Ectodermal cell (in vitro differentiated cells): ENCODE measurements around the gene RTN4RL1.

Experiments
- H3K27ac ChIP-seq: 2 replicates; pipeline ENCODE4 v1.7.0; 2013; ENCODE audit warnings: mild to moderate bottlenecking, low read depth, low read length; ENCODE audit not compliant: insufficient read depth, poor library complexity, severe bottlenecking
- H3K27me3 ChIP-seq: 2 replicates; pipeline ENCODE4 v1.7.0; 2013; ENCODE audit warnings: mild to moderate bottlenecking, low read length; ENCODE audit not compliant: insufficient read depth, control insufficient read depth, poor library complexity, severe bottlenecking
- H3K36me3 ChIP-seq: one replicate; pipeline ENCODE4 v1.7.0; 2013; ENCODE audit warnings: low read length; ENCODE audit not compliant: control insufficient read depth, insufficient read depth
- H3K4me1 ChIP-seq: one replicate; pipeline ENCODE4 v1.7.0; 2013; ENCODE audit warnings: low read length; ENCODE audit not compliant: control insufficient read depth, insufficient read depth
- H3K4me3 ChIP-seq: 2 replicates; pipeline ENCODE4 v1.7.0; 2013; ENCODE audit warnings: low read depth, low read length, control low read depth; ENCODE audit not compliant: insufficient read depth
- H3K9me3 ChIP-seq: 2 replicates; pipeline ENCODE4 v1.7.0; 2013; ENCODE audit warnings: mild to moderate bottlenecking, low read length, moderate library complexity; ENCODE audit not compliant: control insufficient read depth
- whole genome bisulfite sequencing, 2 experiments: methylation state at CpG; one replicate each; pipeline ENCODE4 v1.1.7; 2013; ENCODE audit warnings: missing lambda C conversion rate in 2 of 2; 5-methylcytosine and 5-hydroxymethylcytosine counted together

The RTN4RL1 gene

DNA sequence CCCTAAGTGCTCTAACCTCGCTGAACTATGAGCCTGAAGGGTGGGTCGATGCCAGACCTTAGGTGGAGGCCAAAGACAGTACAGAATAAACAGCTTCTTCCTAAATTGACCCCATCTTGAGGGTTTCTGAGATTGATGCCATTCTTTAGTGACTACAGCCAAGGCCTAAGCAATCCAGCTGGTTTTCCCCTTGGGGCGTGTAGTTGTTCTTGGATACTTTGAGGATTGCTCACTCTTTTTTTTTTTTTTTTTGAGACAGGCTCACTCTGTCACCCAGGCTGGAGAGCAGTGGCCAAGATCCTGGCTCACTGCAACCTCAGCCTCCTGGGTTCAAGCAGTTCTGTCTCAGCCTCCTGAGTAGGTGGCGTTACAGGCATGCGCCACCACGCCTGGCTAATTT is 18.7 kb upstream of the RTN4RL1 start:
- WGBS, 2 experiments = 89 to 97% methylated on average over 6 of the region's 6 CpGs
- Histone ChIP-seq H3K4me3 (no peak overlapping the region), H3K4me1 (peaks cover 10% of the 10 kb centered on the region), H3K9me3 (no peaks in the 10 kb centered on the region), H3K27me3 (peaks cover 21% of the 10 kb centered on the region), H3K27ac (no peak overlapping the region), H3K36me3 (peaks cover 8% of the 10 kb centered on the region)

DNA sequence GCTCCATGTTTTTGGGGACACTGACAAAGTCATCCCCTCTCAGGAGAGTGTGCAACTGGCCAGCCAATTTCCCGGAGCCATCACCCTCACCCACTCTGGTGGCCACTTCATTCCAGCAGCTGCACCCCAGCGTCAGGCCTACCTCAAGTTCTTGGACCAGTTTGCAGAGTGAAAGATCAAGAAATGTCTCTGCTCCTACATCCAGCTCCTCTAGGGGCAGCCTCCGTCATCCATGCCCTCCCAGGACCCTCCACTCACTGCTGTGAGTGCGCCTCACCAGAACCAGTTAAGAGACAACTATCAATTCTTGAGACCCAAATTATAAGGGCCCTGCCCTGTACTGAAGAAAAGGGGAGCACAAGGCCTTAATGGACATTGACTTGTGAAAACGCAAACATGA is 17.8 kb upstream of the RTN4RL1 start:
- H3K9me3 ChIP-seq = no peaks in the 10 kb centered on the region
- H3K4me1 ChIP-seq = peaks cover 7% of the 10 kb centered on the region
- H3K4me3 ChIP-seq = peak overlapping the region; percentile 73
- peaks cover 8% of the 10 kb centered on the region for H3K36me3 ChIP-seq
- WGBS, 2 experiments = 92 to 93% methylated on average over 5 of the region's 5 CpGs
- peaks cover 13% of the 10 kb centered on the region for H3K27me3 ChIP-seq
- H3K27ac ChIP-seq = no peak overlapping the region

DNA sequence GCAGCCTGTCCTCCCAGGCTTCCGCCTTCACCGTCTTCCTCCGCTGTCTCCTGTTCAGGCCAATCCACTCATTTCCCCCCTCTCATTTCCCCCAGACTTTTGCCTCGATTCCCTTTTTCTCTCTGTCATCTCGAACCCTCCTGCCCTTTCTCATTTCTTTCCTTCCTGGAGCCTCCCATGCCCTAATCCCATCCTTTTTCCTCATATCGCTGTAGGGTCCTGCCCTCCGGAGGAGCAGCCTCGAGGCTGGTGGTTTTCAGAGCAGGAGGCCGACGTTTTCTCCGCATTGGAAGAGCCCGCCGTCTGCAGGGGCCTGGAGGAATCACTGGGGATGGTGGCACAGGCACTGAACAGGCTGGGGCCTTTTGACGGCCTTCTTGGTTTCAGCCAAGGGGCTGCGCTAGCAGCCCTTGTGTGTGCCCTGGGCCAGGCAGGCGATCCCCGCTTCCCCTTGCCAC is 17.3 kb upstream of the RTN4RL1 start:
- peaks cover 8% of the 10 kb centered on the region for H3K36me3 ChIP-seq

DNA sequence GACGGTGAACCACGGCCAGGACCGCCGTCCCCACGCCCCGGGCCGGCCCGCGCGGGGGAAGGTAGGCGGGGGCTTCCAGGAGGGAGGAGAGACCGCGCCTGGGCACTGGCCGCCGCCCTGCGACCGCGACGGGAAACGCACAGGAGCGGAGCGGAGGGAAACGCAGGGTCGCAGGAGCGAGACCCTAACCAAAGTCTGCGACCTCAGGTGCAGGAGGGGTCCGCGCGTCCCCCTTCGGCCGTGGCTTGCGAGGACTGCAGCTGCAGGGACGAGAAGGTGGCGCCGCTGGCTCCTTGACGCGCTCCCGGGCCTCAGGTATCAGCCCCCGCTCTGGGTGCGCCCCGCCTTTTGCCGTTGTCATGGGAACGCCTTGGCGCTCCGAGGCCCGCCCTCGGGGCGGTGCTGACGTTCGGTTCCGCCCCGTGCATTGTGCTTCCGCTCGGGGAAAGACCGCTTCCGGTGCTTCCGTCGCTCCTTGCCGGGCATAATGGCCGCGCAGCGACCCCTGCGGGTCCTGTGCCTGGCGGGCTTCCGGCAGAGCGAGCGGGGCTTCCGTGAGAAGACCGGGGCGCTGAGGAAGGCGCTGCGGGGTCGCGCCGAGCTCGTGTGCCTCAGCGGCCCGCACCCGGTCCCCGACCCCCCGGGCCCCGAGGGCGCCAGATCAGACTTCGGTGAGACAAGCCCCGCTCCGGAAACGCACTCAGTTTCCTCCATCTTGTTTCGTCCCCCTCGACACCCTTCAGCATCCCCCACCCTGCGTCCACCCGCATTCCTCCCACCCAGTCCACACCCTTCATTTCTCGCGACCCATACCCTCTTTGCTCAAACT is 16.6 kb upstream of the RTN4RL1 start, which contains the start of gene OVCA2:
OVCA2 (plus strand) TSS at position 462 of the 829 bp plus-strand sequence; CDS start at position 488, 26 bp downstream.
- Histone ChIP-seq H3K27me3 (peaks cover 3% of the 10 kb centered on the region), H3K9me3 (no peaks in the 10 kb centered on the region), H3K4me1 (peaks cover 7% of the 10 kb centered on the region), H3K27ac (peak within 1 kb of the TSS; percentile 62), H3K4me3 (peak within 1 kb of the TSS; percentile 73), H3K36me3 (peaks cover 8% of the 10 kb centered on the region)
- WGBS, 2 experiments = 0% methylated on average over 93 of the region's 93 CpGs

More for the DNA sequence above, 17.3 kb upstream of the RTN4RL1 start:
- H3K9me3 ChIP-seq = no peaks in the 10 kb centered on the region
- H3K27me3 ChIP-seq = peaks cover 7% of the 10 kb centered on the region
- WGBS, 2 experiments = 38 to 39% methylated on average over 17 of the region's 17 CpGs
- peak overlapping the region; percentile 73 for H3K4me3 ChIP-seq
- peaks cover 7% of the 10 kb centered on the region for H3K4me1 ChIP-seq
- peak overlapping the region; percentile 30 for H3K27ac ChIP-seq

DNA sequence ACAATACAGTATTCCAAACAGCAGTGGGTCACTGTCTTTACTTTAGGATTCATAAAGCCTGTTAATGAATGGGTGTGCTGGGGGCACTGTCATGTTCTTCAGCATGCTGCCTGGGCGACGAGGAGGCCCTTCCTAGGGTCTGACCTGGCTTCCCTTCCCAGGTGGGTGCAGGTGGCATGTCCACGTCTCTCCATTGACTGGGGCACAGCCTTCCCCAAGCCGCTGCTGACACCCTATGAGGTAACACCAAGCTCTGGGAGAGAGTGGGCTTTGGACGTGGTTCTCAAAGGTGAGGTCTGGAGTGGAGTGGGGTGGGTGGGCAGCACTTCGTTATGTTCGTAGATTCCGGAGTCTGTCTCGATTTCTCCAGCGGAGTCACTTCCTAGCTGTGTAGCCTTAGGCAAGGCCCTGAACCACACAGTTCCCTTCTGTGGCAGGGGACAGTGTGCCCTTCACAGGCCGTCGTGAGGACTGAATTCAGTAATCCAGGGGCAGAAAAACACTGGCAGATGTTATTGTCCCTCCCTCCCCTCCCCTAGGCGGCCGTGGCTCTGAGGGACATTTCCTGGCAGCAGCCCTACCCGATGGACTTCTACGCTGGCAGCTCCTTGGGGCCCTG is 15.9 kb upstream of the RTN4RL1 start:
- WGBS, 2 experiments = 62 to 64% methylated on average over 16 of the region's 16 CpGs
- Histone ChIP-seq H3K27ac (no peak overlapping the region), H3K4me3 (peak overlapping the region; percentile 73)

DNA sequence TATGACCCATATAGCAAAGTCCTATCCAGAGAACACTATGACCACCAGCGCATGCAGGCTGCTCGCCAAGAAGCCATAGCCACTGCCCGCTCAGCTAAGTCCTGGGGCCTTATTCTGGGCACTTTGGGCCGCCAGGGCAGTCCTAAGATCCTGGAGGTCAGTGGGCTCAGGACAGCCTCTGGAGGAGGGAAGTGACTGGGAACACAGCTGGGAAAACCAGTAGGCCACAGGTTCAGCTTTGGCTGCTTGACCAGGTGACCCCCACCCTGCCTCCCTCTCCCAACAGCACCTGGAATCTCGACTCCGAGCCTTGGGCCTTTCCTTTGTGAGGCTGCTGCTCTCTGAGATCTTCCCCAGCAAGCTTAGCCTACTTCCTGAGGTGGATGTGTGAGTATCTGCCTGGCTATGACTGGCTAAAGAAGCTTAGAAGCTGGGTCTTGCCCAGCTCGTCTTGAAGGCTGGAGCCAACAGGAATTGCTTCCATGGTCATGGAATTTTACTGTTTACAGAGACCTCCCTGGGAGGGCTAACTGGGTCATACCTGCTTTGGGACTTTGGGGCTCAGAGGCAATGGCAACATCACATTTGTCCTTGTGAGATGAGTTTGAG is 15.2 kb upstream of the RTN4RL1 start:
- H3K27ac ChIP-seq = no peak overlapping the region
- H3K4me3 ChIP-seq = no peak overlapping the region
- whole genome bisulfite sequencing, 2 experiments = 87 to 94% methylated on average over 7 of the region's 7 CpGs
- no peaks in the 10 kb centered on the region for H3K27me3 ChIP-seq
- peaks cover 8% of the 10 kb centered on the region for H3K36me3 ChIP-seq
- H3K4me1 ChIP-seq = peaks cover 7% of the 10 kb centered on the region
- no peaks in the 10 kb centered on the region for H3K9me3 ChIP-seq

More for the DNA sequence above, 15.9 kb upstream of the RTN4RL1 start:
- Histone ChIP-seq H3K36me3 (peaks cover 8% of the 10 kb centered on the region), H3K4me1 (peaks cover 7% of the 10 kb centered on the region), H3K27me3 (no peaks in the 10 kb centered on the region), H3K9me3 (no peaks in the 10 kb centered on the region)

DNA sequence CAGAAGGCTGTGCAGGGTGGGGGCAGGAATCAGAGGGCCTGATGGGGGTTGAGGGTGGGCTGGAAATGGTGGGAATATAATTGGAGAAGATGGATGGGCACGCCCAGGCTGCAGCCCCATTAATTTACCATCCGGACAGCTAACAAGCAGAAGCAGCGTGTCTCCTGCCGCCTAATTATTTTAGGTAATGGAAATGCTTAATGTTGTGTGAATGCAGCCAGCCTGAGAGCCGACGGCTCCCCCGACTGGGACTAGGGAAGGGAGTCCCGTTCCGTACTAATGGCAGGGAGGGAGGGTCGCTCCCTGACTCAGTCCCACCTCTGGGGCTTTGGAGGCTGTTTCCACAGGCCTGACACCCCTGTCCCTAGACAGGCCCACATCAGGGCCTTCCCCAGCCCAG is 12.0 kb upstream of the RTN4RL1 start:
- Histone ChIP-seq H3K36me3 (no peaks in the 10 kb centered on the region), H3K4me3 (no peak overlapping the region), H3K9me3 (no peaks in the 10 kb centered on the region), H3K27me3 (no peaks in the 10 kb centered on the region), H3K4me1 (peaks cover 14% of the 10 kb centered on the region), H3K27ac (no peak overlapping the region)
- 93 to 98% methylated on average over 10 of the region's 10 CpGs for WGBS, 2 experiments

DNA sequence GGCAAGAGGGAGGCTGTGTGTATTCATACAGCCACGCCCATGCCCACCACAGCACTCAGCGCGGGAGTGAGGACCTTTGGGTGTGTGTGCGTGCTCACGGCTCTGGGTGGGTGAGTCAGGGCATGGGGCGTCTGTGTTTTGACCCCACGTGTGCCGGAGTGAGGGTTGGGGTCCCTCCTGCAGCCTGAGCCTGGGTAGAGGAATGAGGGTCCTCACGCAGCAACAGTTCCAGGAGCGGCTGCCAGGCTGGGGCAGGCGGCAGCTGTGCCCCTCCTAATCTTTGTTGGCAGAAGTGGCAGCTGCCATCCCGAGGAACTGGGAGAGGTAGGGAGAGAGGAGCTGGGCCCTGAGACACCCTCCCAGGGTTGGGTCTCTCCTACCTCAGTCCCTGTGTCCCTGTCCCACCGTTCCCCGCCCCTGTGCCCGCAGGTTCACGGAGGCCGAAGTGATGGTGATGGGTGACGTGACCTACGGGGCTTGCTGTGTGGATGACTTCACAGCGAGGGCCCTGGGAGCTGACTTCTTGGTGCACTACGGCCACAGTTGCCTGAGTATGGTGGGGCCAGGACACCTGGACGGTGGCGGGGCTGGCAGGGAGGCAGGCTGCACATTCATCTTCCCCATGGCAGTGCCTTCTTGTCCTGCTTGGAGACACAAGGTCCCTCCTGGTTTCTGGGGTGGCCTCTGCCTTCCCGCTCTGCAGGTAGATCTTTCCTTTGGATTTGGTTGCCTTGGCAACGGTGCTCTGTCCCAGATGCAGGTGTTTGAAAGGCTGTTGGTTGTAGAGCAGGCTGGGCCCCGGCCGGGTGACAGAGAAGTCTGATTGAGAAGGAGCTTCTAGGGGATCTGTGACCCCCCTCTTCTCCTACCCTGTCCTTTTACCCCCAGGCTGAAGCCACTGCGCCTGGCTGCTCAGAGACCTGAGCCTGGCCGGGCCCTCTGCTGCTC is 10.7 kb upstream of the RTN4RL1 start:
- Histone ChIP-seq H3K4me3 (no peak overlapping the region), H3K4me1 (peaks cover 17% of the 10 kb centered on the region), H3K27me3 (no peaks in the 10 kb centered on the region), H3K9me3 (no peaks in the 10 kb centered on the region), H3K36me3 (no peaks in the 10 kb centered on the region), H3K27ac (no peak overlapping the region)
- WGBS, 2 experiments = 91% methylated on average over 29 of the region's 29 CpGs

DNA sequence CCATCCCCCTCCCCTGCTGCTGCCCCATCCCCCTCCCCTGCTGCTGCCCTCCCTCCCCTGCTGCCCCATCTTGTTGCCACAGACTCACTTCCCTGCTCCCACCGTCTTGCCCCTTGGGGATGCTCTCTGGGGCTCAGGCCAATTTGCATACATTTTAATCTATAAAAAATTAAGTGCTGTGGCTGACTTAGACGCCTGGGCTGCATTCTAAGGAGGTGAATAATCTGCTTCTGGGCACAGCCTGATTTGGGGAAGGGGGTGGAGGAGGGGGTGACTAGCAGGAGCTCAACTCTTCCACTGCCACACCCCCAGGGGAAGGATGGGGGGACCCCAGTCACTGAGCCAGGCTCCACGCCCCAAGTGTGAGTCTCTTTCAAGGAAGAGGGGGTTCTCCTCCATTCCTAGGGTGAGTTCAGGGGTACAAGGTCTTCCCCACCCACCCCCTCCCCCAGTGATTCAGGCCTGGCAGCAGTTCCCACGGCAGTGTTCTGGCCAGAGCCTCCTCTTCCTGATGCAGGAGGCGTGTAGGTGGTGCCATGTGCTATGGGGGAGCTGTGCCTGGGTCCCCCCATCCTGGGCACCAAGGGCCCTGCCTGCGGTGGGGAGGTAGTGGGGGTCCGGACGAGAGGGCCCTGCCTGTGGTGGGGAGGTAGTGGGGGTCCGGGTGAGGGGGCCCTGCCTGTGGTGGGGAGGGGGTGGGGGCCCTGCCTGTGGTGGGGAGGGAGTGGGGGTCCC is 9.8 kb upstream of the RTN4RL1 start:
- Histone ChIP-seq H3K9me3 (no peaks in the 10 kb centered on the region), H3K27me3 (no peaks in the 10 kb centered on the region), H3K4me3 (no peak overlapping the region), H3K4me1 (peaks cover 19% of the 10 kb centered on the region), H3K36me3 (no peaks in the 10 kb centered on the region), H3K27ac (no peak overlapping the region)
- WGBS, 2 experiments = 60 to 67% methylated on average over 8 to 9 of the region's 9 CpGs
